ENCODE data around the gene SMAD3. TPM values are rescaled to one million over a fixed set of nuclear protein-coding genes. Genes with fewer than 3 reads are reported as not detected.
A peak's percentile ranks its signal among the peaks of the same experiment; 100 is the strongest.

The SMAD3 gene
- total and polyA plus RNA-seq, 2 of the 4 experiments (the other 2 are of a cell fraction), result 71.0 to 177 TPM

DNA sequence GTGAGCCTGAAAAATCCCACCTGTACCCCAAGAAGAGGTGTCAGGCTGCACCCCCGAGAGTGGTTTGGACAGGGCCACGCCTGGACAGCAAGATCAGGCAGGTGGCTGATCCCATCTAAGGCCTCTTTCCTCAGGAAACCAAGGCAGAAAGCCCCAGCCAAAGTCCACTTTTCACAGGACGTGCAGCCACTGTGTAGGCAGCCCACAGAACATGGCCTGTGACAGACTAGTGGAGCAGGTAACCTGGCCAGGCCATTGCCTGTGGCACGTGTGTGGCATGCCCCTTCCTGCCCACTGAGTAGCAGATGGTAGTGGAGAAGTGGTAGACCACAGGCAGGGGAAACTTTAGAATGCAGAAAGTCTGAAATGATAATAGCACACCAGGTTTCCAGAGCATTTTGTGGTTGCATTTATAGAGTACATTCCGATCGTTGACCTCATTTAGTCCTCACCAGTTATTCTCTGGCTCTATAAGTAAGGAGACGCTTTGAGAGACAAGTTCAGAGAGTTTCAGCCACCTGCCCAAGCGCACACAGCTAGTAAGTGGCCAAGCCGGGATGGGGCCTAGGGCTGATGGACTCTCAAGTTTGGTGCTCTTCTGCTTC lies 120.3 kb downstream of the SMAD3 start:
- H3K9ac ChIP-seq (ENCODE audit: low read depth, low read length), result 0 out of 2 replicates have a peak overlapping the region, but pooled peaks have one; percentile 19
- H2BK5ac ChIP-seq (ENCODE audit: low read depth, low read length, poor library complexity, severe bottlenecking), result peak overlapping the region; percentile 76
- H3K9me1 ChIP-seq (ENCODE audit: insufficient read depth, low read length), result peaks cover 61% of the 10 kb centered on the region
- DNase-seq, result no peak
- H3K14ac ChIP-seq (replicated peaks; ENCODE audit: low read depth, low read length), result peak overlapping the region; percentile 56
- peak overlapping the region; percentile 31 for H4K5ac ChIP-seq (ENCODE audit: low read depth, low read length)
- peaks cover 88% of the 10 kb centered on the region for H3K36me3 ChIP-seq (ENCODE audit: control insufficient read depth, insufficient read depth, low read length)
- ChIA-PET POLR2A (ENCODE audit: unreplicated experiment) (no interaction called here), CTCF (no interaction called here)
- peak overlapping the region; percentile 12 for H2AK9ac ChIP-seq (replicated peaks; ENCODE audit: low read depth, low read length, poor library complexity)
- H3K56ac ChIP-seq (ENCODE audit: extremely low read depth, insufficient read depth, low read length), result no peak overlapping the region; the same call in 1 of the 2 replicates
- H4K91ac ChIP-seq (ENCODE audit: insufficient read depth, low read depth, low read length), result peak overlapping the region; percentile 59
- no peaks in the 10 kb centered on the region for H4K20me1 ChIP-seq (ENCODE audit: insufficient read depth, low read length)
- intact Hi-C loops (cut with micrococcal nuclease), result no loop called here
- peak overlapping the region; percentile 82 for H3K27ac ChIP-seq (ENCODE audit: insufficient read depth, low read length)
- peak overlapping the region; percentile 1; the same call in 1 of the 2 replicates for H3K23ac ChIP-seq (ENCODE audit: low read depth, low read length)
- no peak overlapping the region for H2AFZ ChIP-seq (replicated peaks; ENCODE audit: low read length, poor library complexity)
- peaks cover 56 to 96% of the 10 kb centered on the region in 2 experiments for H3K79me1 ChIP-seq (ENCODE audit: low read depth in 1 of 2, low read length in 2 of 2)
- H3K4me3 ChIP-seq (ENCODE audit: insufficient read depth, low read depth, low read length), result no peak overlapping the region
- peaks cover 53% of the 10 kb centered on the region for H3K4me1 ChIP-seq (ENCODE audit: control insufficient read depth, insufficient read depth, low read length)
- TF ChIP-seq RAD21 (IDR thresholded peaks at IDR 0.05; ENCODE audit: low read length) (no peak), CTCF (conservative IDR thresholded peaks at IDR 0.05; ENCODE audit: low read depth, low read length) (no peak), BHLHE40 (IDR thresholded peaks at IDR 0.05; ENCODE audit: low read depth, low read length) (no peak), CEBPB (IDR thresholded peaks at IDR 0.05; ENCODE audit: low read depth, low read length) (no peak), RCOR1 (IDR thresholded peaks at IDR 0.05; ENCODE audit: insufficient replicate concordance, low read length) (no peak), RFX5 (IDR thresholded peaks at IDR 0.05; ENCODE audit: low read depth, low read length) (no peak), MXI1 (IDR thresholded peaks at IDR 0.05; ENCODE audit: borderline replicate concordance, low read depth, low read length) (no peak), POLR2A (IDR thresholded peaks at IDR 0.05; ENCODE audit: low read depth, low read length) (no peak), MAZ (IDR thresholded peaks at IDR 0.05; ENCODE audit: borderline replicate concordance, low read depth, low read length) (no peak), ELK1 (IDR thresholded peaks at IDR 0.05; ENCODE audit: borderline replicate concordance, low read depth, low read length) (no peak), SMC3 (IDR thresholded peaks at IDR 0.05; ENCODE audit: low read depth, low read length) (no peak), CHD1 (IDR thresholded peaks at IDR 0.05; ENCODE audit: low read depth, low read length) (no peak), NFE2L2 (IDR thresholded peaks at IDR 0.05; ENCODE audit: low read depth, low read length) (no peak), MAFK (IDR thresholded peaks at IDR 0.05; ENCODE audit: low read depth, low read length) (no peak), FOS (IDR thresholded peaks at IDR 0.05; ENCODE audit: low read depth, low read length) (no peak)
- TF ChIP-seq, protein P1, sequence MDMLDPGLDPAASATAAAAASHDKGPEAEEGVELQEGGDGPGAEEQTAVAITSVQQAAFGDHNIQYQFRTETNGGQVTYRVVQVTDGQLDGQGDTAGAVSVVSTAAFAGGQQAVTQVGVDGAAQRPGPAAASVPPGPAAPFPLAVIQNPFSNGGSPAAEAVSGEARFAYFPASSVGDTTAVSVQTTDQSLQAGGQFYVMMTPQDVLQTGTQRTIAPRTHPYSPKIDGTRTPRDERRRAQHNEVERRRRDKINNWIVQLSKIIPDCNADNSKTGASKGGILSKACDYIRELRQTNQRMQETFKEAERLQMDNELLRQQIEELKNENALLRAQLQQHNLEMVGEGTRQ (IDR thresholded peaks at IDR 0.05; ENCODE audit: low read depth, low read length), result no peak
- ATAC-seq (ENCODE audit: low read depth), result no peak
- in situ Hi-C loops (cut with MboI; ENCODE audit: low sequenced_read_pairs), result no loop called here
- H3K18ac ChIP-seq (ENCODE audit: low read depth, low read length), result peak overlapping the region; percentile 53
- peak overlapping the region; percentile 72; the same call in 1 of the 2 replicates for H2BK120ac ChIP-seq (ENCODE audit: low read depth, low read length)
- dilution Hi-C loops (cut with HindIII; ENCODE audit: low sequenced_read_pairs, unreplicated experiment), result no loop called here
- peak overlapping the region; percentile 95 for H2AK5ac ChIP-seq (ENCODE audit: low read depth, low read length)
- BruUV-seq (replicated peaks), result no TSS peak
- peak overlapping the region; percentile 29 to 76; a peak in 3 of 4 replicates for H4K8ac ChIP-seq (ENCODE audit: low read depth in 2 of 2, low read length in 2 of 2)
- H3K27me3 ChIP-seq (ENCODE audit: control insufficient read depth, insufficient read depth, low read length), result no peaks in the 10 kb centered on the region
- 80% methylated on average over 2 of the region's 9 CpGs; no CpG with 5 or more reads in 1 of the 2 experiments for WGBS, 2 experiments (ENCODE audit: extremely low coverage in 2 of 2, insufficient read length in 1 of 2)
- H3K9me3 ChIP-seq (ENCODE audit: control insufficient read depth, insufficient read depth, low read length), result no peaks in the 10 kb centered on the region
- peak overlapping the region; percentile 86 for H3K4ac ChIP-seq (ENCODE audit: low read depth, low read length)
- H2BK20ac ChIP-seq (ENCODE audit: low read depth, low read length), result peak overlapping the region; percentile 69
- H3K4me2 ChIP-seq (ENCODE audit: low read depth, low read length), result no peak overlapping the region
- peak overlapping the region; percentile 69; the same call in 1 of the 3 replicates for H2BK15ac ChIP-seq (ENCODE audit: low read depth, low read length)
